ENCODE results near the gene FOXC1. TPM values are rescaled to one million over a fixed set of nuclear protein-coding genes. Genes with fewer than 3 reads are reported as not detected.

The FOXC1 gene
- total and polyA plus RNA-seq, 10 of the 15 experiments (the other 5 are each of a cell fraction or from before 2014, with no cell fraction given) = 0.13 to 1.5 (median 0.48) TPM; not detected in 2

GRCh38 chr6:1600764-1601157 is 9.0 kb upstream of the FOXC1 start:
- in situ Hi-C loops (cut with MboI) (loop anchor here (5.0 kb wide), 1 partner anchor 507 kb away; no protein-coding TSS in a partner anchor), intact Hi-C loops (cut with micrococcal nuclease; ENCODE audit: unreplicated experiment) (loop anchor here (10.0 kb wide), 1 partner anchor 174 kb away; no protein-coding TSS in a partner anchor)
- no peak for TF ChIP-seq TCF7 (IDR thresholded peaks at IDR 0.05; ENCODE audit: borderline replicate concordance)
- no peak for TF ChIP-seq USF2 (IDR thresholded peaks at IDR 0.05; ENCODE audit: borderline replicate concordance, low read depth, low read length)
- TF ChIP-seq FOXK2 (IDR thresholded peaks at IDR 0.05) = no peak
- TF ChIP-seq SREBF1 (IDR thresholded peaks at IDR 0.05; ENCODE audit: low read length) = no peak
- no peak for TF ChIP-seq ASH2L (IDR thresholded peaks at IDR 0.05; ENCODE audit: borderline replicate concordance, low read depth)
- no peak for TF ChIP-seq ZSCAN29 (IDR thresholded peaks at IDR 0.05)
- TF ChIP-seq NRF1 (conservative IDR thresholded peaks at IDR 0.05; ENCODE audit: low read depth, low read length) = no peak
- H3K9me3 ChIP-seq (replicated peaks; ENCODE audit: control insufficient read depth, insufficient read depth, low read length) = no peaks in the 10 kb centered on the region
- H2AFZ ChIP-seq (ENCODE audit: control insufficient read depth, low read depth, low read length) = no peak overlapping the region
- peaks cover 10 to 21% of the 10 kb centered on the region in 2 experiments for H3K27me3 ChIP-seq (replicated peaks in 1 of 2; ENCODE audit: control insufficient read depth in 2 of 2, insufficient read depth in 2 of 2, low read length in 1 of 2)
- ChIA-PET SMC1A (ENCODE audit: uncharacterized antibody, unreplicated experiment) (interaction anchor here (0.6 to 1.0 kb wide), 2 partner anchors 337 to 612 kb away, joined by 3 read pairs; no protein-coding TSS in a partner anchor), POLR2A (no interaction called here), RAD21 (ENCODE audit: unreplicated experiment) (interaction anchor here (1.1 to 1.2 kb wide), 2 partner anchors 503 to 591 kb away, joined by 3 to 4 read pairs; no protein-coding TSS in a partner anchor), CTCF (interaction anchor here (1.2 kb wide), 2 partner anchors 753 to 1034 kb away, joined by 3 to 6 read pairs; no protein-coding TSS in a partner anchor)
- H3K9ac ChIP-seq (ENCODE audit: control insufficient read depth, insufficient read depth, low read length) = no peak overlapping the region
- H3K27ac ChIP-seq (ENCODE audit: control insufficient read depth, insufficient read depth) = no peak overlapping the region
- no peak overlapping the region for H3K4me3 ChIP-seq
- no peaks in the 10 kb centered on the region for H3K79me2 ChIP-seq (ENCODE audit: control insufficient read depth, insufficient read depth, low read length)
- H3K4me2 ChIP-seq (ENCODE audit: control insufficient read depth, insufficient read depth) = no peak overlapping the region
- no TSS peak for BruUV-seq (replicated peaks)
- H4K20me1 ChIP-seq (ENCODE audit: control insufficient read depth, insufficient read depth) = 0 out of 2 replicates have a peak, but pooled peaks cover under 1% of the 10 kb centered on the region
- 78% methylated on average over 15 of the region's 15 CpGs for WGBS (ENCODE audit: insufficient coverage, insufficient replicate concordance, low lambda C conversion rate, missing lambda C conversion rate)
- FAIRE-seq = no peak
- no peaks in the 10 kb centered on the region for H3K36me3 ChIP-seq (ENCODE audit: control insufficient read depth in 2 of 2, insufficient read depth in 2 of 2, low read length in 1 of 2)
- no peaks in the 10 kb centered on the region; the same call in 1 of the 2 replicates for H3K4me1 ChIP-seq (ENCODE audit: control insufficient read depth, insufficient read depth, low read length)
- no peak for ATAC-seq
- no peak for DNase-seq (ENCODE audit: low read depth, low spot score)

Measured in GM12878 (cell line).